GM21381 (cell line): ENCODE measurements around the gene LRP1B.

Experiments used
- ATAC-seq: cut with Tn5 transposase; IDR thresholded peaks from one replicate; pipeline ENCODE4 v1.9.1; 2021; ENCODE audit warnings: mild to moderate bottlenecking, moderate library complexity; ENCODE audit not compliant: unreplicated experiment

Gene LRP1B

DNA sequence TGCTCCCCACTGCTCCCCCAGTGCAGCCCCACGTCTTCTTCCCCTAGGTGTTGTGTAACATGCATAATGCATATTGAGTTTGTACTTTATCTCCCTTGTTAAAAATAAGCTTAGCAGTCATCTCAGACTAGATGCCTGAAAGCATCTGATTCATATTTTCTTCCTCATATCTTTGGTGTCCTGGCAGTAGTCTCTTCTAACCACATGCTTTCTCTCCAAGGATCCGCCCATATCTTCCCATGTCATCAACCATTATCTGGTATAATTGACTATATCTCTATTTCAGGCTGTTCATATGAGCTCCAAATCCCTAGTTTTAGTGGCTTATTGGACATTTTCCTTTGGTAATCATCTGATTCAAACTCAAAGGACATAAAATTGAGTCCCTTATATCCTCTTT is 426.3 kb downstream of the LRP1B start:
- ATAC-seq: no peak

GRCh38 chr2:141703501-141703900 is 427.3 kb downstream of the LRP1B start:
- no peak for ATAC-seq

DNA sequence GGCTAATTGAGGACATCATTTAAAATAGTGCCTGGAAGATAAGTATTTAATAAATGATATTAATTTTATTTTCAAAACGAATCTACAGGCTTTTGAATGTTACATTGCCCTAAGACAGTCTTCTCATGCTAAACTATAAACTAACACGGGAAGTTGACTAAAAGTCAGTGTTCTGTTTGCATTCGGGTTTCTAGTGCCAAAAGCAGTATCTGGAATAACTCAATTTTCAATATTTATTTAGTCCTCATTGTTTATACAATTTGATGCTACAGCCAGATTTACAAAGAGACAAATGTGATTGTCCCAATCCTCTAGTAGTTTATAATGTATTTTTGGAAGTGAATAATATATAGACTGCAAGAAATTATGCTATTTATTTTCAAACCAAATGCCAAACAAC is 429.2 kb downstream of the LRP1B start:
- no peak for ATAC-seq

- ATAC-seq: no peak
These were observed 431.2 kb downstream of the LRP1B start for GRCh38 chr2:141699573-141699972.

DNA sequence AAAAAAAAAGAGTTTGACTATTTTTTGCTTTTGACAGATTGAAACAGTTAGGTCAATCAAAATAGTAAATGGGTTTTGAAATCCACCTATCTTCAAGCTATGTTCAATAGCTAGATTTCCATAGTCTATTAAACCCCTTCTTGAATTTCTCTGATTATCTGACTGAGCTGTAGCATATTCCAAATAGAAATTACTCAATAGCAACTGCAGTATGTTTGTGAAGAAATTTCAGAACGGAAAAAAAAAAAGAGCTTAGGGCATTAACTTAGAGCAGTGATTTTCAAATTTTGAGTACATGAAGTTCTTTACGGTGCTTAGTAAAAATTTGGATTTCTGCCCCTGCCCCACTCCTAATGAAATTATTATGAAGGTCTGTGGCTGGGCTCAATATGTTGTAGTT is 432.3 kb downstream of the LRP1B start:
- ATAC-seq: no peak

DNA sequence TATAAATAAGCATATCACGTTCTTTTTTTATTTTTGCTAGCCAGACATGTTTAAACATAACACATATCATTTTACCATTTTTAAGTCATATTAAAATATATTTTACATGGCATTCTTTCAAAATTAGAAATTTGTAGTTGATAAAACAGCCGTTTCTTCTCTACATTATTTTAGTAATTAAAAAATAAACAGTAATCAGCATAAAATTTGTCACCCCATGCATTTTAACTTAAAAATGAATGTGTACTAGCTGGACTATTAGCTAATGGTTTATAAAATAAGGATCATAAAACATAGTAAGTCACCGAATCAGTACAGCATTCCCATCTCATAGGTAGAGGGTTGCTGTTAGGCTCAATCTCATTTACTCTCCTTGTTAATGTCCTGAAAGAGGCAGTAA is 433.8 kb downstream of the LRP1B start:
- ATAC-seq: no peak

DNA sequence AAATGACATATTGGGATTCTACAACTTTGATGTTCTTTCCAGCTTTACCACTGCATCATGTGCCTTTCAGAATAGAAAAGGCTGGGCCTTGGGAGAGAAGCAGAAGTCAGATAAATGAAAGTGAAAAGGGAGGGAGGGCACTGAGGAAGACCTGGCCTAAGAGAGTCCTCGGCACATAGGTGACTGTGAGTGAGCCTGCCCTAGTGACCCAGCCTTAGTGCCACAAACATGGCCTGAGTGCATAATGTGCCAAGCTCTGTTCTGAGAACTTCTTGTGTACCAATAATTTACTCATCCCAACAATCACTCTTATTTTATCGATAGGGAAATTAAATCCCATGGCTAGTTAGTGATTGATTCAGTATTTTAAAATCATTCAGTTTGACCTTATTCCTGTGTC is 436.6 kb downstream of the LRP1B start:
- ATAC-seq: no peak

DNA sequence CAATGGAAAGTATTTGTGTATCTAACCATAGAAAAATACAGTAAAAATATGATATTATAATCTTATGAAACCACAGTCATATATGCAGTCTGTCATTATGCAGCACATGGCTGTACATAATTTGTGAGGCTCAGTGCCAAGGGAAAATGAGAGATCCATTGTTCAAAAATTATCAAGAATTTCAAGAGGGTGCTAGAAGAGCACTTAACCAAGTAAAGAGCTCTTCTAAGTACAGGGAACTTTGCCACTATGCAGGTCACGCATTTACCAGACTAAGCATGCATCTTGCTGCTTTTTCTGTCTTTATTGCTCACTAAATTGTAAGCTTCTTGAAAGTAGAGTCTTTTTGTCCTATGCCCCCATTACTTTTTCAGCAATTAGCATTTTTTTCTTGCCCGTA is 438.0 kb downstream of the LRP1B start:
- ATAC-seq: no peak

DNA sequence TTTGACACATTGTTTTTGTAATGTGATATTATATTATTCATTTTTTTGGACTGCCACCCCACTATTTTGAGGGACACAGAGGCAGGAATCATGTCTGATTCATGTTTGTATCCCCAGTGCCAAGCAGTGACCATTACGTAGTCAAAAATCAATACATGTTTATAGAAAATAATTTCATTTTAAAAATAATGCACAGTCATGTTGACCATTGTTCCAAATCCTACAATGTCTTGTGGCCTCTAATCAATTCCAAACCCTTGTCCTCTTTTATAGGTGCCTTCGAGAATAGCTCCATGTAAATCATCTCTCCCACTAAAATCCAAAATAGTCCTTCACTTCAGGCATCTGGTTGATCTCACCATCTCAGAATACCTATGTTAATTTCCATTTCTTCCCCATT is 454.7 kb downstream of the LRP1B start:
- ATAC-seq: no peak

DNA sequence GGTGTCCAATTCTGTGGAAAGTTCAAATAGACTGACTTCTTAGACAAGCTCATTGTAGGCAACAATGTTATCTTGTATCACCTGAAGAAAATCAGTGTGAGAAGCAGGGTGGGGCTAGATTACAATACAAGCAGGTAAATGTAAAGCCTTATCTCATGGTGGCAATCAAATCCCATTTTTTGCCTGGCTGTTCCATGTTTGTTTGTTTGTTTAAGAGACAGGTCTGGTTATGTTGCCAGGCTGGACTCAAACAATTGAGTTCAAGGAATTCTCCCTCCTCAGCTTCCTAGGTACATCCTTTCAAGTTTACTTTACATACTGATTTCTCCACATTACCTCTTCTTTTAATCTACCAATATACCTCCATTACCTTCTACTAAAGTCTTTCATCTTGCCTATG is 464.6 kb downstream of the LRP1B start:
- ATAC-seq: no peak

GRCh38 chr2:141660232-141660631 is 470.6 kb downstream of the LRP1B start:
- ATAC-seq: no peak

GRCh38 chr2:141654311-141654710 is 476.5 kb downstream of the LRP1B start:
- ATAC-seq: no peak

DNA sequence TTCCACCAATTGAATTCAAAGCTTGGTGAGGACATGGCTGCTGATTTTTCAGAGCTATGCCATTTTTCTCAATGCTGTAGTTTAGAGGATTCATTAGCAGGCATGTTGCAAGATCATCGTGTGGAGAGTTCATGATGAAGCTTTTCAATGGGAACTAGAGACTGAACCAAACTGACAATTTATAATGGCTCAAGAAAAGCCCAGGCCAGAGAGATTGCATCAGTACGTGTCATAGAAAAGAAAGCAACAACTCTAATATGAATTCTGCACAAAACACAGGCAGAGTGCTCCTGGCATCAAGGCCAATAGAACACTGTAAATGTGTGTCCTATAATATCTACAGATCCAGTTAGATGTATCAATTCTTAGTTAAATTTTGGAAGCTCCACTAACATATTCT is 477.6 kb downstream of the LRP1B start:
- no peak for ATAC-seq

DNA sequence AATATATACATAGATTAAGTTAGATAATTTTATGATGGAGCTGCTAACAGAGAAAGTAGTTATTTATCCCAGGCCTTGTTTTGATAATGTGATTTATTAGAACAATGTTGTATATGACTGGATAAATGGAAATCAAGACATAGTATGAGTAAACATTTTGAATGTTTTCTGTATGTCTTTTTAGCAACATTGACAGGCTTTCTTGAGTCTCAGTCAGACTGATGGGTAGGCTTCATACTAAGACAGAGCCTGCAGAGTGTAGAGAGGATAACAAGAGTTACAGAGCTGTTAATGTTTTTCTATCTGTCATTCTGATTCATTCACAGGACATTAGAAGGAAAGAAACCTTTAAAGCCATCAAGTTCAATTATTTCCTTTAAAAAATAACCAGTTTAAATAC is 478.5 kb downstream of the LRP1B start:
- no peak for ATAC-seq

GRCh38 chr2:141647353-141647752 is 483.5 kb downstream of the LRP1B start:
- ATAC-seq: no peak

DNA sequence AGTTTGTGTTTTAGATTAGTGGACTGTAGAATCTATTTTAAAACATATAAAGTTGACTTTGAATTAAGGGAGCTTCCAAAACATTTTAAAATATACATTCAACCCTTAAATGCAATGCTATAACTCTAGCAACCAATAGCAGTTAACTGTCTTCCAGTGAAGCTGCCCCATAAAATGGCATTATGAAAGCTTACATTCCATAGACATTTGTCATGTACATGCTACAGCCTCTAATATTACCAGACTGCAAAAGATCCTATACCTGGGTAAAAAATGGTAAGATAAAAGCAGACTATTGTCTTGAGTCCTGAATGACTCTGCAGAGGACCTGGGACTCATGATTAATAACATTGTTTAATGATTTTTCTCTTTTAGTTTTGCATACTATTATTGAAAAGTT is 489.4 kb downstream of the LRP1B start:
- no peak for ATAC-seq

DNA sequence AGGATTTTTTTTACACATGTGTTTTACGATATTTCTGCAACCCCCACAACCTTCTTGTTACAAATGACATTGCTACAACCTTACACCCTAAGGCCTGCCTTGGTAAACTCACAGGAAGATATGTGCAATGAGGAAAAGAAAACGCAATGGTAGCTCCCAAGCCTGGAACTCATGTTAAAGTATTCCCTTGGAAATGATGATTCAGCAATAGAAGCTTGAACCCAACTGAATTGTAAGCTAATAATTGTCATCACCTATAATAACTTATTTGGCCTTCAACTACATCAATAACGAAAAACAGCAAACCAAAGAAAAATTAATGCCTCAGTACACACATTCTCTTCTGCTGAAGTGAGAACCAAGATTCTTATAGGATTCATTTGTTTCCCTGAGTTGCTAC is 491.0 kb downstream of the LRP1B start:
- ATAC-seq: no peak

DNA sequence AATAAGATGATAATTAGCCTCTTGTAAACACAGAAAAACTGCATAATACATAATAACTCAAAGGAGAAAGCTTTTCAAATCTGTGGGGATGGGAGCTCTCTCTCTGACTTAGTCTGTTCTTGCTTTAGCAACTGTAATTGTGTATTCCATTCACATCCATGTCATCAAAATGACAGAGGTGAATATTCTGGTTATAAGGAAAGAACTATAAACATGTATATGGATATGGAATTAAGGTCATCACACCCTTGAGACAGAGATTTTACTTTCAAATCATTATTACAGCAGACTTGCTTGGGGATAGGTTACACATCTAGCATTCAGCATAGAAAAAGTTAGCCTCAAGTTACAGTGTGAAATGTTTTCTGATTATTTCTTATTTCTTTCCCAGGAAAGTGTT is 497.7 kb downstream of the LRP1B start:
- no peak for ATAC-seq

- no peak for ATAC-seq
These were observed 500.3 kb downstream of the LRP1B start for GRCh38 chr2:141630407-141630930.

GRCh38 chr2:141620372-141620771 is 510.4 kb downstream of the LRP1B start:
- no peak for ATAC-seq

GRCh38 chr2:141618457-141618856 is 512.4 kb downstream of the LRP1B start:
- ATAC-seq: no peak

DNA sequence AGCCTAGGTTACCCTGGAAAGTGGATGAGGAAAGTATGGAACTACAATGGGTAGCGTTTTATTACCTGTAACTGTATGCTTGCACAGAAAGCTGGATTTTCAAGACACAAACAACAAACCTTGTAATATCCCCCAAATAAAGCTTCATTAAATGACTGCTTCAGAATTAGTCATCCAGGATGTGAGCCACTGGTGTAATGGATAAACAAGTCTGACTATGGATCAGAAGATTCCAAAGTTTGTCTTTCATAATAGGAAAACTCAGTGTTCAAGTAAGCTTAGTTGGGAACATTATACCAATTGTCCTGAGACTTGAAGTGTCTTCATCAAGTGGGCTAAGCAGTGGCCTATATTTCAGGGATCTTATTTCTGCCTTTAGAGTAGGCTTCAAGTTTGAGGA is 518.8 kb downstream of the LRP1B start:
- ATAC-seq: no peak

DNA sequence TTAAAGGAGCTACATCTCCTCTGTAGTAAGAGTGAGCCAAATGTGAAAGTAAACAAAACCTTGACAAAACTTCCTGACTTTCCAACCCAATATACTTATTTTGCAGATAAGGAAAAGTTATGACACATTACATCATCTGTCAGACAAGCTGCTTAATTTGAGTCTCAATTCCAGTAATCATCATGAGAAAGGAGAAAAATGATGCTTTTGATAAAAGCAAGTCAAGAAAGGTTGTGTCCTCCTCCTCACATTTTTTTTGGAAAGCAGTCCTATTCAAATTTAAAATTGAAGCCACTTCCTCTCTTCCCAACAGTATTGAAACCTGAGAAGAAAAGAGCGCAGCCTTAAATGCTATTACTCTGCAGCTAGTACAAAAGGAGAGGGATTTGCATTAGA is 519.6 kb downstream of the LRP1B start:
- ATAC-seq: no peak
